Progenitor cell of endocrine pancreas (in vitro differentiated cells): ENCODE measurements around the gene GOLPH3. TPM values are rescaled to one million over a fixed set of nuclear protein-coding genes. Genes with fewer than 3 reads are reported as not detected.
"Not testable (repeated sequence)": the region's sequence is repeated elsewhere in the genome, so short reads cannot be mapped to it uniquely, and the experiment has no call there.

Experiments
- DNase-seq: peaks from one replicate; pipeline ENCODE4 v3.0.0; 2021; ENCODE audit warnings: low spot score; ENCODE audit not compliant: unreplicated experiment
- H3K27ac Mint-ChIP-seq: 2 replicates; pipeline ENCODE4 v1.8.0; 2021; ENCODE audit warnings: mild to moderate bottlenecking, moderate library complexity, mixed read lengths
- H3K27me3 Mint-ChIP-seq: 2 replicates; pipeline ENCODE4 v1.8.0; 2021; ENCODE audit warnings: mixed read lengths
- H3K36me3 Mint-ChIP-seq: 2 replicates; pipeline ENCODE4 v1.8.0; 2022; ENCODE audit warnings: mixed read lengths; ENCODE audit not compliant: insufficient read depth
- H3K4me1 Mint-ChIP-seq: 2 replicates; pipeline ENCODE4 v1.8.0; 2021; ENCODE audit warnings: low read depth, mixed read lengths
- H3K4me3 Mint-ChIP-seq: 2 replicates; pipeline ENCODE4 v1.8.0; 2021; ENCODE audit warnings: low read depth, mild to moderate bottlenecking, moderate library complexity, mixed read lengths
- H3K9me3 Mint-ChIP-seq: 2 replicates; pipeline ENCODE4 v1.8.0; 2021; ENCODE audit warnings: low read depth, mixed read lengths
- CTCF ChIP-seq: fragments of 200-600 bp; sonication (generic); IDR thresholded peaks from one replicate; pipeline ENCODE4 v1.5.0; 2021; ENCODE audit warnings: antibody characterized with exemption, mild to moderate bottlenecking; ENCODE audit not compliant: unreplicated experiment
- total RNA-seq: library from RNA; stranded (reverse); gene quantifications from 2 replicates; pipeline ENCODE4 v1.2.1, GENCODE V29; 2021

Gene GOLPH3
- total RNA-seq, 1 donor from 2014 or later: 80.8 TPM

- Mint-ChIP-seq H3K27me3 (no peaks in the 10 kb centered on the region), H3K4me3 (no peak overlapping the region), H3K27ac (no peak overlapping the region), H3K4me1 (no peaks in the 10 kb centered on the region), H3K36me3 (peaks cover 1% of the 10 kb centered on the region), H3K9me3 (no peaks in the 10 kb centered on the region)
- no peak for DNase-seq
- TF ChIP-seq CTCF: no peak
Observed at GRCh38 chr5:32182463-32183063, 8.4 kb upstream of the GOLPH3 start.

GRCh38 chr5:32173267-32174010 lies 680 bp downstream of the GOLPH3 start:
- no peak for TF ChIP-seq CTCF
- Mint-ChIP-seq H3K4me1 (peaks cover 17% of the 10 kb centered on the region), H3K27me3 (no peaks in the 10 kb centered on the region), H3K4me3 (peak overlapping the region; percentile 100), H3K27ac (peak overlapping the region; percentile 99), H3K9me3 (no peaks in the 10 kb centered on the region), H3K36me3 (peaks cover 7% of the 10 kb centered on the region)
- DNase-seq: peak; percentile 44

GRCh38 chr5:32172923-32173266 lies 1.2 kb downstream of the GOLPH3 start:
- H3K4me3 Mint-ChIP-seq: peak overlapping the region; percentile 100
- H3K4me1 Mint-ChIP-seq: peaks cover 17% of the 10 kb centered on the region
- no peak for TF ChIP-seq CTCF
- peaks cover 12% of the 10 kb centered on the region for H3K36me3 Mint-ChIP-seq
- no peaks in the 10 kb centered on the region for H3K9me3 Mint-ChIP-seq
- H3K27me3 Mint-ChIP-seq: no peaks in the 10 kb centered on the region
- peak overlapping the region; percentile 99 for H3K27ac Mint-ChIP-seq
- DNase-seq: no peak

GRCh38 chr5:32172186-32172911 lies 1.8 kb downstream of the GOLPH3 start:
- DNase-seq, H3K27me3 Mint-ChIP-seq, H3K9me3 Mint-ChIP-seq: not testable (repeated sequence)
- peak overlapping the region; percentile 100 for H3K4me3 Mint-ChIP-seq
- peaks cover 17% of the 10 kb centered on the region for H3K4me1 Mint-ChIP-seq
- H3K36me3 Mint-ChIP-seq: peaks cover 14% of the 10 kb centered on the region
- H3K27ac Mint-ChIP-seq: peak overlapping the region; percentile 99

- H3K9me3 Mint-ChIP-seq: no peaks in the 10 kb centered on the region
- no peaks in the 10 kb centered on the region for H3K27me3 Mint-ChIP-seq
- peaks cover 24% of the 10 kb centered on the region for H3K4me1 Mint-ChIP-seq
- no peak for DNase-seq
- TF ChIP-seq CTCF: no peak
- H3K27ac Mint-ChIP-seq: peak overlapping the region; percentile 47
- H3K36me3 Mint-ChIP-seq: peaks cover 15% of the 10 kb centered on the region
- H3K4me3 Mint-ChIP-seq: peak overlapping the region; percentile 16
Observed at GRCh38 chr5:32170303-32171151, 3.6 kb downstream of the GOLPH3 start.
